Activated T-cell treated with anti-CD3 and anti-CD28 coated beads, Interleukin-2, amount 50 U/mL, for 24 hours (primary cell): ENCODE results near the gene APLP1.
A peak's percentile ranks its signal among the peaks of the same experiment; 100 is the strongest.
"Not testable (repeated sequence)": the region's sequence is repeated elsewhere in the genome, so short reads cannot be mapped to it uniquely, and the experiment has no call there.

ENCODE experiments used
- DNase-seq: peaks from one replicate; pipeline ENCODE4 v3.0.0-alpha.2; 2020
- H3K27ac Mint-ChIP-seq: 2 replicates; pipeline ENCODE4 v1.8.0; 2020; ENCODE audit warnings: mild to moderate bottlenecking, mixed read lengths
- H3K27me3 Mint-ChIP-seq: 2 replicates; pipeline ENCODE4 v1.8.0; 2020; ENCODE audit warnings: mixed read lengths
- H3K36me3 Mint-ChIP-seq: 2 replicates; pipeline ENCODE4 v1.8.0; 2020; ENCODE audit warnings: low read depth, mixed read lengths
- H3K4me1 Mint-ChIP-seq: 2 replicates; pipeline ENCODE4 v1.8.0; 2020; ENCODE audit warnings: low read depth, mixed read lengths
- H3K4me3 Mint-ChIP-seq: 2 replicates; pipeline ENCODE4 v1.8.0; 2020; ENCODE audit warnings: mild to moderate bottlenecking, moderate library complexity, mixed read lengths
- H3K9me3 Mint-ChIP-seq: 2 replicates; pipeline ENCODE4 v1.8.0; 2020; ENCODE audit warnings: mixed read lengths

Gene APLP1

DNA sequence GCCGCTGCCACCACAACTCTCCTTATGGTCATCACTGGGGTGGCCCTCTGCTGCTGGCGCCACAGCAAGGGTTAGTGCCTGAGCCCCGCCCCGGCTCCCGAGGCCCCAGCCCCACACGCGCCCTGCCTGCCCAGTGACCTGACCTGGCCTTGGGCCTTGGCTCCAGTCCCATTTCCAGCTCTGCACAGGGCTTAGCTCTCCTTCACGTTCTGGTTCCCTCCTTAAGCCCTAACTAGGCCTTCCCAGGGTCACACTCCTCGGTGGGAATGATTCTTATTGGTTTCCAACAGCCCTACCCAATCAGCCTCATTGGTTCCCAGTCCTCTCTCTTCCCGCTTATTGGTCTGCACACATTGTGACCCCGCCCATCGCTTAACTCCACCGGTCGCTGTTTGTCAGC, 5.8 kb upstream of the APLP1 start:
- H3K9me3 Mint-ChIP-seq = no peaks in the 10 kb centered on the region
- peaks cover 4% of the 10 kb centered on the region for H3K4me1 Mint-ChIP-seq
- H3K27me3 Mint-ChIP-seq = peaks cover 70% of the 10 kb centered on the region
- H3K36me3 Mint-ChIP-seq = no peaks in the 10 kb centered on the region
- H3K4me3 Mint-ChIP-seq = no peak overlapping the region
- H3K27ac Mint-ChIP-seq = no peak overlapping the region
- DNase-seq = no peak

DNA sequence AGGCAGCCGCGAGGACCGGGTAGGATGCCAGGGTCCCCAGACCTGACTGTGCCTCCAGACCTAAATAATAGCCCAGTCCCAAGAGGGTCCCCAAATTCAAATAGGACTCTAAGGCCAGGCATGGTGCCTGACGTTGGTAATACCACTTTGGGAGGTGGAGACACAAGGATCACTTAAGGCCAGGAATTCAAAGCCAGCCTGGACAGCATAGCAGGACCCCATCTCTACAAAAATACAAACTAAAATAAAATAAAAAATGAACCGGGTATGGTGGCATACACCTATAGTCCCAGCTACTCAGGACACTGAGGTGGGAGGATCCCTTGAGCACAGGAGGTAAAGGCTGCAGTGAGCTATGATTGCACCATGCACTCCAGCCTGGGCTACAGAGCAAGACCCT, 5.4 kb upstream of the APLP1 start:
- Mint-ChIP-seq H3K4me3 (no peak overlapping the region), H3K27ac (no peak overlapping the region), H3K4me1 (peaks cover 4% of the 10 kb centered on the region), H3K9me3 (no peaks in the 10 kb centered on the region), H3K27me3 (peaks cover 70% of the 10 kb centered on the region), H3K36me3 (no peaks in the 10 kb centered on the region)
- DNase-seq = no peak

DNA sequence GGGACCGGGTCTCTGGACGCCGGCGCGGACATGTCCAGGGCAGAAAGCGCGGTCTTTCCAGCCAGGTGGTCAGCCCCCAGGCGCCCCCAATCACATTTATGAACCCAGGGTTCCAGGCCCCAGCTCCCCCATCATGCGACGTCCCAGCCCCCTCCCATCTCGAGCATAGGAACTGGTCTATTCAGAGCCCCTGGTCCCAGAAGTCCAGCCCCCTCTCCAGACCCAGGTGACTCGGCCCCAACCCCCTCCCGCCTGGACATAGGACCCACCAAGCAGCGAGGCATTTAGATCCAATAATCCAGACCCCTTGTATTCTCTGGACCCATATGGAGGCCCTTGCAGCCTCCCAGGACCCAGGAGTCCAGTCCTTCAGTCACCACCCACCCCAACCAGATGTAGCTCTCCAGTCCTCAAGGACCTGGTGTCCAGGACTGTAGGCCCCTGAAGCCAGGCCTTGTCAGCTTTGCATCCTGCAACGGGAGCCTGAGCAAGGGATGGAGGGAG, 501 bp downstream of the APLP1 start:
- Mint-ChIP-seq H3K4me3 (peak overlapping the region; percentile 45), H3K4me1 (peaks cover 14% of the 10 kb centered on the region), H3K36me3 (no peaks in the 10 kb centered on the region), H3K27ac (no peak overlapping the region), H3K27me3 (peaks cover 62% of the 10 kb centered on the region), H3K9me3 (no peaks in the 10 kb centered on the region)
- peak; percentile 47 for DNase-seq

DNA sequence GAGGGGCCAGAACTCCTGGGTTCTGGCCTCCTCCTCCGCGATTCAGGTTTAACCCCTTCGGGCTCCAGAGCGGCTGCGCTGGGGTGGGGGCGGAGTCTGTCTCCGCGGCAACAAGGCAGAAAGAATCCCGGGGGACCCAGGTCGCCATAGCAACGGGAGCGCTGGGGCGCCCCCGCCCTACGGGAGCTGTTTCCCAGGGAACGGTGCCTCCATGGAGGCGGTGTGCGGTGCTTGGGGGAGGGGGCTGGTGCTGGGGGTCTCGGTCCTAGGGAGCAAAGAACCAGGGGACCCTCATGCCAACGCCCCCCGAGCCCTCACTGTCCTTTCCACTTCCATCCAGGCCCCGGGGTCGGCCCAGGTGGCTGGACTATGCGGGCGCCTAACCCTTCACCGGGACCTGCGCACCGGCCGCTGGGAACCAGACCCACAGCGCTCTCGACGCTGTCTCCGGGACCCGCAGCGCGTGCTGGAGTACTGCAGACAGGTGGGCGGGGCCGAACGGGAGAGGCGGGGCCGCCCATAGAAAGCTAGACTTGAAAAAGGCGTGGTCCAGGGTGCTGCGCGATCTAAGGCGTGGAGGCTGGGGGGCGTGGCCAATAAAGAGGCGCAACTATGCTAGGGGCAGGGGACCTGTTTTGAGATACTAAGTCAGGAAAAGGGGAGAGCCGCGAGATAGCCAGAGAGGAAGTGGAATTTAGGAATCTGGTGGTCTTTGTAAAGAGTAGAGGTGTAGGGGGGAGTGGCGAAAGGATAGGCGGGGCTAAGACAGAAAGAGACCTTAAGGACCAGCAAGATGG, 1.2 kb downstream of the APLP1 start:
- Mint-ChIP-seq H3K27me3 (peaks cover 64% of the 10 kb centered on the region), H3K9me3 (no peaks in the 10 kb centered on the region), H3K4me3 (peak overlapping the region; percentile 74), H3K36me3 (no peaks in the 10 kb centered on the region), H3K27ac (peak overlapping the region; percentile 80), H3K4me1 (peaks cover 14% of the 10 kb centered on the region)
- peak; percentile 86 for DNase-seq

DNA sequence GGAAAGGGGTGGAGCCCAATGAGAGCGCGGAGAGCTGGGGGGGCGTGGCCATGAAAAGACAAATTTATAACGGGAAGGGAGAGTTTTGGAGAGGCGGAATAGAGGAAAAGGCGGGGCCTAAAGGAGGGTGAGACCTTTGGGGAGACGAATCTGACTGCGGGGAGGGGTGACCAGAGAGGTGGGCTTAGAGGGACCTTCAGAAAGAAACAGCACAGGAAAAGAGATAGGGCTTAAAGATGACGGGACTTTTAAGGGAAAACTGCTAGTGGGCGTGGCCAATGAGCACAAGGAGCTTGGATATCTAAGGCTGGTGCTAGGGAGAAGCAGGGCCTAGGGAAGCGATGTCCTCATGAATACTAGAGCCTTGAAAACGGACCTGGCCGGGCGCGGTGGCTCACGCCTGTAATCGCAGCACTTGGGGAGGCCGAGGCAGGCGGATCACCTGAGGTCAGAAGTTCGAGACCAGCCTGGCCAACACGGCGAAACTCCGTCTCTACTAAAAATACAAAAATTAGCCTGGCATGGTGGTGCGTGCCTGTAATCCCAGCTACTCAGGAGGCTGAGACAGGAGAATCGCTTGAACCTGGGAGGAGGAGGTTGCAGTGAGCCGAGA, 1.9 kb downstream of the APLP1 start:
- peaks cover 60% of the 10 kb centered on the region for H3K27me3 Mint-ChIP-seq
- H3K27ac Mint-ChIP-seq = peak overlapping the region; percentile 80
- not testable (repeated sequence) for H3K9me3 Mint-ChIP-seq, DNase-seq, H3K36me3 Mint-ChIP-seq
- peak overlapping the region; percentile 74 for H3K4me3 Mint-ChIP-seq
- H3K4me1 Mint-ChIP-seq = peaks cover 14% of the 10 kb centered on the region

DNA sequence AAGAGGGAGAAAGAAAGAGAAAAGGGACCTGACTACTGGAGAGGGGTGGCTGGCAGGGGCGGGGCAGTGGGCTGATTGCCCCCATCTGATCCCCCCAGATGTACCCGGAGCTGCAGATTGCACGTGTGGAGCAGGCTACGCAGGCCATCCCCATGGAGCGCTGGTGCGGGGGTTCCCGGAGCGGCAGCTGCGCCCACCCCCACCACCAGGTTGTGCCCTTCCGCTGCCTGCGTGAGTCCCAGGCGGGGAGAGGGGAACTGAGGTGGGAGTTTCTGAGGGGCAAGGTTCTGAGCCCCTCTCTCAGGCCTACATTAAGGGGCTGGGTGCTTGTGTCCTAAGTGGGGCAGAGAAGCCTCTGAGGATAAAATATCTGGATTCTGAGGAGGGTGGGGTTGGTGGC, 2.4 kb downstream of the APLP1 start:
- no peaks in the 10 kb centered on the region for H3K9me3 Mint-ChIP-seq
- H3K4me1 Mint-ChIP-seq = peaks cover 14% of the 10 kb centered on the region
- no peak for DNase-seq
- H3K36me3 Mint-ChIP-seq = no peaks in the 10 kb centered on the region
- H3K27me3 Mint-ChIP-seq = peaks cover 55% of the 10 kb centered on the region
- no peak overlapping the region for H3K27ac Mint-ChIP-seq
- no peak overlapping the region for H3K4me3 Mint-ChIP-seq

DNA sequence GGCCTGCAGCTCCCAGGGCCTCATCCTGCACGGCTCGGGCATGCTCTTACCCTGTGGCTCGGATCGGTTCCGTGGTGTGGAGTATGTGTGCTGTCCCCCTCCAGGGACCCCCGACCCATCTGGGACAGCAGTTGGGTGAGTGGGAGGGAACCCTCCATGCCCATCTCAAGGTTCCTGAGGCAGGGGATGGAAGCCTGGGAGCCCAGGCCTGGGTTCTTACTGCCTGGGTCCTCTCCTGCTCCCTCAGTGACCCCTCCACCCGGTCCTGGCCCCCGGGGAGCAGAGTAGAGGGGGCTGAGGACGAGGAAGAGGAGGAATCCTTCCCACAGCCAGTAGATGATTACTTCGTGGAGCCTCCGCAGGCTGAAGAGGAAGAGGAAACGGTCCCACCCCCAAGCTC, 3.2 kb downstream of the APLP1 start:
- no peak for DNase-seq
- H3K36me3 Mint-ChIP-seq = no peaks in the 10 kb centered on the region
- H3K9me3 Mint-ChIP-seq = no peaks in the 10 kb centered on the region
- H3K4me3 Mint-ChIP-seq = no peak overlapping the region
- H3K27ac Mint-ChIP-seq = no peak overlapping the region
- peaks cover 14% of the 10 kb centered on the region for H3K4me1 Mint-ChIP-seq
- H3K27me3 Mint-ChIP-seq = peaks cover 55% of the 10 kb centered on the region

DNA sequence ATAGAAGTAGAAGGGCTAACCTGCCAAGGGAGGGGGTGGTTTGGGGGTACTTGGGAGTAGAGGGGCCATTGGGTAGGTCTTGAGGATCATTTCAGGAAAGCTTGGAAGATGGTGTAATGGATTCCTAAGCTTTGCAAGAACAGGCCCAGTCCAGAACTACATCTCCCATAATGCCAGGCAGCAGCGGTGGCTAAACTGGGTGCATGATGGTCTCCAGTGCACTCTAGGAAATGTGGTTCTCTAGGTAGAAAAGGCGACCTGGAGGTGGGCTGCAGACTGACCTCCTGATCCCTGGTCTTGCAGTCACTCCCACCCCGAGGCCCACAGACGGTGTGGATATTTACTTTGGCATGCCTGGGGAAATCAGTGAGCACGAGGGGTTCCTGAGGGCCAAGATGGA, 3.8 kb downstream of the APLP1 start:
- Mint-ChIP-seq H3K9me3 (no peaks in the 10 kb centered on the region), H3K4me3 (no peak overlapping the region), H3K4me1 (peaks cover 14% of the 10 kb centered on the region), H3K36me3 (no peaks in the 10 kb centered on the region), H3K27me3 (peaks cover 53% of the 10 kb centered on the region), H3K27ac (no peak overlapping the region)
- DNase-seq = no peak

DNA sequence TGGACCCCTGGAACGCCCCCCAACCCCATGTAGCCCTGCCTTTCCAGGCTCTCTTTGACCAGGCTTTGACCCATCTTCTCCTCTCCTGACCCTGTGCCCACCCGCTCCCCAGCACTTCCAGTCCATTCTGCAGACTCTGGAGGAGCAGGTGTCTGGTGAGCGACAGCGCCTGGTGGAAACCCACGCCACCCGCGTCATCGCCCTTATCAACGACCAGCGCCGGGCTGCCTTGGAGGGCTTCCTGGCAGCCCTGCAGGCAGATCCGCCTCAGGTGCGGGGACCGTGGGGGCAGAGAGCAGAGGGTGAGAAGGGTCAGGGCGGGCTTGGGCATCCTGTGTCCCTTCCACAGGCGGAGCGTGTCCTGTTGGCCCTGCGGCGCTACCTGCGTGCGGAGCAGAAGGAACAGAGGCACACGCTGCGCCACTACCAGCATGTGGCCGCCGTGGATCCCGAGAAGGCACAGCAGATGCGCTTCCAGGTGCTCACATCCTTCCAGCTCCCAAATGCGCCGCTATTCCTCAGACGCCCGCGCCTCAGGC, 6.1 kb downstream of the APLP1 start:
- Mint-ChIP-seq H3K27ac (no peak overlapping the region), H3K9me3 (no peaks in the 10 kb centered on the region), H3K4me3 (no peak overlapping the region), H3K27me3 (peaks cover 50% of the 10 kb centered on the region), H3K4me1 (peaks cover 9% of the 10 kb centered on the region), H3K36me3 (no peaks in the 10 kb centered on the region)
- no peak for DNase-seq

DNA sequence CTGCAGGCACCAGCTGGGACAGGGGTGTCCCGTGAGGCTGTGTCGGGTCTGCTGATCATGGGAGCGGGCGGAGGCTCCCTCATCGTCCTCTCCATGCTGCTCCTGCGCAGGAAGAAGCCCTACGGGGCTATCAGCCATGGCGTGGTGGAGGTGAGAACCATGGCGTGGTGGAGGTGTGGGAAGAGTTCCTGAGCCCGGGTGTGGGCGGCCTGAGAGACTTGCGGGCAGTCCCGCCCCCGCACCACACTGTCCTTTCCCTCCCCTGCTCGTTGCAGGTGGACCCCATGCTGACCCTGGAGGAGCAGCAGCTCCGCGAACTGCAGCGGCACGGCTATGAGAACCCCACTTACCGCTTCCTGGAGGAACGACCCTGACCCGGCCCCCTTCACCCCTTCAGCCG, 10.7 kb downstream of the APLP1 start:
- Mint-ChIP-seq H3K36me3 (no peaks in the 10 kb centered on the region), H3K4me3 (no peak overlapping the region), H3K27me3 (peaks cover 26% of the 10 kb centered on the region), H3K27ac (no peak overlapping the region), H3K9me3 (no peaks in the 10 kb centered on the region), H3K4me1 (peaks cover 9% of the 10 kb centered on the region)
- no peak for DNase-seq

DNA sequence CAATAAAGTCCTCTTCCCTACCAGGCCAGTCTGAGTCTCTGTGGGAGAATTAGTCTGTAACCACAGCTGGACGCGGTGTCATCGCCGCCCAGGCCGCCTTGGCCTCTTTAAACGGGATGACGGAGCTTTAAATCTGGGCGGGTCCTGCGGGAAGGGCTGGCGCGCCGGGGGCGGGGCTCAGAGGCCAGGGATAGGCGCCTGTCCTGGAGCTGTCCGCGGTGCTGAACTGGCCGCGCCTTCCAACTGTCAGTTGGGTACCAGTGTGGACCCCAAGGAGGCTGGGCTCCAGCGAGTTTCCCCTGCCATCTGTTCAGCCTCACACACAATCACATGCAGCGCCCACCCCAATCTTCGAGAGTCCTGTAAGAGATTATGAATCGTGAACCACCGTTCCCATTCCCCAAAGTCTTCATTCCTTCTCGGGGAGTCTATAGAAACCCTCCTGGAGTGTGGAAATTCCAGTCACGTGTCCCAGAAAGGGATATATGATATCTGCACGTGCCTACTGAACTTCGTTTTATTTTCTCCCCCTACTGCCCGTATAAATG, 11.5 kb downstream of the APLP1 start:
- Mint-ChIP-seq H3K27me3 (peaks cover 26% of the 10 kb centered on the region), H3K4me1 (peaks cover 9% of the 10 kb centered on the region), H3K9me3 (no peaks in the 10 kb centered on the region), H3K36me3 (no peaks in the 10 kb centered on the region), H3K4me3 (no peak overlapping the region), H3K27ac (peak overlapping the region; percentile 50)
- DNase-seq = peak; percentile 84

DNA sequence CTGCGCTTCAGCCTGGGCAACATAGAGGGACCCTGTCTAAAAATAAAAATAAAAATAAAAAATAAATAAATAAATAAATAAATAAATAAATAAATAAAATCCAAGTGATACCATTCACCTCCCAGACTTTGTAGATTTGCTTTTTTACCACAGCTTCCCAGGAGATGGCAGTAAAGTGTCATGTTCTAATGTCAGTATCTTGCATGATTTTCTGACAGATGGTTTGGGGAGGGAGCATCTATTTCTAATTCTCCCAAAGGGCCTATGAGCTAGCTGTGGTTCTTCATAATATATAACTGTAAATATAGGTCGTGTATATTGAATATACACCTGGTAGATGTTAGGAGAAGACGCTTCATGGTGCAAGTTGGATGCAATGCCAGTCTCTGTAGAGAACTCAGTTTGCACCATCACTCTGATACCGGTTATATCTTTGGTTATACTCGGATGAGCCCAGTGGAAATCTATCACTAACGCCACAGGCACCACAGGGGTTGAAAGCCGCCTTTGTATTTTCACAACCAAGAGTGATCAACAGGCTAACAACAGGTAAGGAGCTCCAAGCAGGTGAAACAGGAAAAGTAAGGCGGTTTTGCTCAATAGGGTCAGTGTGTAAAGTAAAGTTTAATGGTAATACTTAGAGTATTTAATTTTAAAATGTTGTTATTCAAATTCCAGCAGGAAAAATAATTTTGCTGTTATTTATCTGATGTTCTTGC, 13.9 kb downstream of the APLP1 start:
- Mint-ChIP-seq H3K4me1 (peaks cover 9% of the 10 kb centered on the region), H3K9me3 (no peaks in the 10 kb centered on the region), H3K36me3 (peaks cover 19% of the 10 kb centered on the region), H3K27ac (no peak overlapping the region), H3K27me3 (peaks cover 21% of the 10 kb centered on the region), H3K4me3 (no peak overlapping the region)
- DNase-seq = no peak

DNA sequence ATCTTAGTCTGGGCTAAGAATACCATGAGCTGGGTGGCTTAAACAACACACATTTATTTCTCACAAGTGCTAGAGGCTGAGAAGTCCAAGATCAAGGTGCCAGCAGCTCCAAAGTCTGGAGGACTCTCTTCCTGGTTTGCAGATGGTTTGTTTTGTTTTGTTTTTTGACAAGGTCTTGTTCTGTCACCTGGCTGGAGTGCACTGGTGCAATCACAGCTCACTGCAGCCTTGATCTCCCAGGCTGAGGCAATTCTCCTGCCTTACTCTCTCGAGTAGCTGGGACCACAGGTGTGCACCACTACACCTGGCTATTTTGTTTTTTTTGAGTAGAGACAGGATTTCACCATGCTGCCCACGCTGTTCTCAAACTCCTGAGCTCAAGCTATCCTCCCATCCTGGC, 15.5 kb downstream of the APLP1 start:
- Mint-ChIP-seq H3K4me3 (no peak overlapping the region), H3K27me3 (peaks cover 14% of the 10 kb centered on the region), H3K27ac (no peak overlapping the region), H3K4me1 (peaks cover 11% of the 10 kb centered on the region), H3K36me3 (peaks cover 35% of the 10 kb centered on the region), H3K9me3 (no peaks in the 10 kb centered on the region)
- no peak for DNase-seq

DNA sequence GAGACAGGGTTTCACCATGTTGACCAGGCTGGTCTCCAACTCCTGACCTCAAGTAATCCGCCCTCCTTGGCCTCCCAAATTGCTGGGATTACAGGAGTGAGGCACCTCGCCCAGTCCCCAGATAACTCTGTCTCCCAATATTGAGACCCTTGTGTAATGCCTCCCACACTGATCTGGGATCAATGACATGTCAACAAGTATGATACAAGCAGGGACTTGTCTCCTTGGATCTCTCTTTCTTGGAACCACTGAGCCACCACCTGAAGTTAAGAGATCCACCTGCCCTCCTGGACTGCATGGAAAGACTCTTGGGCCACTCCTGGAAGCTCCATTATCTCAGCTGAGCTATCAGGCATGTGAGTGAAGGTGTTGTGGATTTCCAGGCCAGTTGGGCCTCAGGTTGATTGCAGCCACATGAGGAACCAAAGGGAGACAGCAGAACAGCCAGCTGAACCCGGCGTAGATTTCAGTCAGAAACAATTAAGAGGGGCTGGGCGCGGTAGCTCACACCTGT, 16.9 kb downstream of the APLP1 start:
- DNase-seq = peak; percentile 35

More for the DNA sequence above, 16.9 kb downstream of the APLP1 start:
- peaks cover 48% of the 10 kb centered on the region for H3K36me3 Mint-ChIP-seq
- no peaks in the 10 kb centered on the region for H3K9me3 Mint-ChIP-seq
- H3K4me1 Mint-ChIP-seq = peaks cover 7% of the 10 kb centered on the region
- H3K27ac Mint-ChIP-seq = peak overlapping the region; percentile 68
- H3K27me3 Mint-ChIP-seq = peaks cover under 1% of the 10 kb centered on the region
- no peak overlapping the region for H3K4me3 Mint-ChIP-seq
